ENCODE results near the gene ZNF407.

GRCh38 chr18:75051757-75052156 is 454.1 kb downstream of the ZNF407 start:
- TF ChIP-seq SNAI2 (CRISPR knock-in tag; IDR thresholded peaks at IDR 0.05) (no peak), ZC3H10 (CRISPR knock-in tag; IDR thresholded peaks at IDR 0.05) (no peak), GLIS3 (CRISPR knock-in tag; IDR thresholded peaks at IDR 0.05) (no peak), RARB (CRISPR knock-in tag; IDR thresholded peaks at IDR 0.05) (no peak), ZNF8 (CRISPR knock-in tag; IDR thresholded peaks at IDR 0.05) (no peak), TCF4 (CRISPR knock-in tag; IDR thresholded peaks at IDR 0.05; ENCODE audit: borderline replicate concordance) (no peak), CSDC2 (CRISPR knock-in tag; IDR thresholded peaks at IDR 0.05) (no peak), ZFP30 (CRISPR knock-in tag; IDR thresholded peaks at IDR 0.05) (no peak), CSRNP3 (CRISPR knock-in tag; IDR thresholded peaks at IDR 0.05) (no peak)
